ENCODE measurements around the gene UBE2D4. TPM values are rescaled to one million over a fixed set of nuclear protein-coding genes. Genes with fewer than 3 reads are reported as not detected.

UBE2D4 gene
- total RNA-seq, 4 donors from 2014 or later, result 12.9 to 18.2 (median 15.1) TPM

GRCh38 chr7:43905209-43905946 lies 20.9 kb upstream of the UBE2D4 start:
- Histone ChIP-seq H3K27me3 (no peaks in the 10 kb centered on the region), H3K9me3 (no peaks in the 10 kb centered on the region), H3K4me1 (peaks cover 0 to 47% (median 12%) of the 10 kb centered on the region in 4 donors), H3K4me3 (peak overlapping the region; percentile 49 to 90 (median 74)), H3K27ac (peak overlapping the region; percentile 87 to 95 (median 89)), H3K36me3 (no peaks in the 10 kb centered on the region)
- no peak for TF ChIP-seq POLR2A (IDR thresholded peaks at IDR 0.05)
- no peak for TF ChIP-seq EP300 (IDR thresholded peaks at IDR 0.05)
- TF ChIP-seq CTCF (IDR thresholded peaks at IDR 0.05), result no peak
- 27 to 35% methylated on average over 8 of the region's 8 CpGs for whole genome bisulfite sequencing, 2 donors
- no peak for DNase-seq (ENCODE audit: low spot score in 2 of 2)

- H3K4me3 ChIP-seq, result peak overlapping the region; percentile 49 to 90 (median 74)
- H3K36me3 ChIP-seq, result no peaks in the 10 kb centered on the region
- H3K9me3 ChIP-seq, result no peaks in the 10 kb centered on the region
- peak overlapping the region; percentile 87 to 95 (median 89) for H3K27ac ChIP-seq
- DNase-seq (ENCODE audit: low spot score in 2 of 2), result no peak
- TF ChIP-seq CTCF (IDR thresholded peaks at IDR 0.05) (no peak), POLR2A (IDR thresholded peaks at IDR 0.05) (no peak), EP300 (IDR thresholded peaks at IDR 0.05) (no peak)
- no peaks in the 10 kb centered on the region for H3K27me3 ChIP-seq
- 1% methylated on average over 18 to 43 of the region's 43 CpGs for WGBS, 2 donors
- peaks cover 0 to 43% (median 12%) of the 10 kb centered on the region in 4 donors for H3K4me1 ChIP-seq
Observed at GRCh38 chr7:43905956-43906330, 20.3 kb upstream of the UBE2D4 start.

- Histone ChIP-seq H3K36me3 (no peaks in the 10 kb centered on the region), H3K4me1 (peaks cover 0 to 38% (median 12%) of the 10 kb centered on the region in 4 donors), H3K9me3 (no peaks in the 10 kb centered on the region), H3K27me3 (no peaks in the 10 kb centered on the region), H3K4me3 (peak within 1 kb of the TSS; percentile 60 to 90 (median 74)), H3K27ac (peak within 1 kb of the TSS; percentile 87 to 95 (median 89))
- TF ChIP-seq CTCF (IDR thresholded peaks at IDR 0.05) (no peak), POLR2A (IDR thresholded peaks at IDR 0.05) (peak; percentile 10 to 51)
- DNase-seq (ENCODE audit: low spot score in 2 of 2), result no peak
- WGBS, 2 donors, result 1% methylated on average over 25 to 27 of the region's 73 CpGs
Observed at GRCh38 chr7:43906331-43907010, 19.8 kb upstream of the UBE2D4 start, which contains the start of gene URGCP. URGCP (minus strand) TSS chr7:43906596; CDS start chr7:43906575, 21 bp downstream.

GRCh38 chr7:43914795-43915194 lies 11.4 kb upstream of the UBE2D4 start:
- no peak for DNase-seq (ENCODE audit: low spot score in 2 of 2)
- no peak for TF ChIP-seq CTCF (IDR thresholded peaks at IDR 0.05)
- TF ChIP-seq EP300 (IDR thresholded peaks at IDR 0.05), result no peak
- TF ChIP-seq POLR2A (IDR thresholded peaks at IDR 0.05), result no peak
- 83 to 89% methylated on average over 5 of the region's 5 CpGs for WGBS, 2 donors
- Histone ChIP-seq H3K4me3 (no peak overlapping the region), H3K27me3 (no peaks in the 10 kb centered on the region), H3K4me1 (no peaks in the 10 kb centered on the region), H3K36me3 (peaks cover 0 to 9% (median 0%) of the 10 kb centered on the region in 3 donors), H3K27ac (no peak overlapping the region), H3K9me3 (no peaks in the 10 kb centered on the region)

- 87 to 88% methylated on average over 5 of the region's 5 CpGs for WGBS, 2 donors
- Histone ChIP-seq H3K27me3 (no peaks in the 10 kb centered on the region), H3K4me3 (no peak overlapping the region), H3K4me1 (no peaks in the 10 kb centered on the region), H3K36me3 (peaks cover 0 to 9% (median 0%) of the 10 kb centered on the region in 3 donors), H3K27ac (no peak overlapping the region), H3K9me3 (no peaks in the 10 kb centered on the region)
- no peak for TF ChIP-seq CTCF (IDR thresholded peaks at IDR 0.05)
- TF ChIP-seq EP300 (IDR thresholded peaks at IDR 0.05), result no peak
- no peak for TF ChIP-seq POLR2A (IDR thresholded peaks at IDR 0.05)
- DNase-seq (ENCODE audit: low spot score in 2 of 2), result no peak
Observed at GRCh38 chr7:43915907-43916306, 10.3 kb upstream of the UBE2D4 start.

All from tibial nerve (tissue), 4 donors.